ENCODE results near the gene KLK3. TPM values are rescaled to one million over a fixed set of nuclear protein-coding genes. Genes with fewer than 3 reads are reported as not detected.

Gene KLK3
- total and polyA plus RNA-seq, 8 donors: 46.9 to 134 TPM; not detected in 6

DNA sequence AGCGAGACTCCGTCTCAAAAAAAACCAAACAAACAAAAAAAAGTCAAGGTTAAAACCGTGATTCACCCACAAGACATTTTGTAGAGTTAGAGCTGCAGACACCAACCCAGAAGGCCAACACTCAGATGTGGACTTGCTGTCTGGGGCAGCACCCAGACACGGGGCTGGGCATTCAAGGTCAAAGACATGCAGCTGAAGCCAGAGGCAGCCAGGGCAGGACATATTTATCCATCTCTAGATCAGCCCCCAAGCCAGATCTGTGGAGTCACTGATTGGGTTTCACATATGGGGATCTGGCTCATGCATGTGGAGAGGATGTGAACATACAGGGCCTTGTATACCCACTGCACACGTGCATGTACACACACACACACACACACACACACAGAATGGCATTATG, 24.9 kb upstream of the KLK3 start:
- Histone ChIP-seq H3K9me3 (peaks cover 0 to 3% (median 0%) of the 10 kb centered on the region in 4 donors), H3K27me3 (peaks cover 4 to 93% (median 19%) of the 10 kb centered on the region in 3 donors), H3K4me1 (no peaks in the 10 kb centered on the region), H3K27ac (no peak overlapping the region), H3K4me3 (no peak overlapping the region), H3K36me3 (no peaks in the 10 kb centered on the region)
- WGBS, 5 donors: 64 to 72% (median 71%) methylated on average over 5 of the region's 5 CpGs
- intact Hi-C loops (cut with DNase I; ENCODE audit: low total_unique reads): no loop called here
- DNase-seq: no peak
- TF ChIP-seq POLR2A (IDR thresholded peaks at IDR 0.05): no peak
- TF ChIP-seq EP300 (IDR thresholded peaks at IDR 0.05): no peak

DNA sequence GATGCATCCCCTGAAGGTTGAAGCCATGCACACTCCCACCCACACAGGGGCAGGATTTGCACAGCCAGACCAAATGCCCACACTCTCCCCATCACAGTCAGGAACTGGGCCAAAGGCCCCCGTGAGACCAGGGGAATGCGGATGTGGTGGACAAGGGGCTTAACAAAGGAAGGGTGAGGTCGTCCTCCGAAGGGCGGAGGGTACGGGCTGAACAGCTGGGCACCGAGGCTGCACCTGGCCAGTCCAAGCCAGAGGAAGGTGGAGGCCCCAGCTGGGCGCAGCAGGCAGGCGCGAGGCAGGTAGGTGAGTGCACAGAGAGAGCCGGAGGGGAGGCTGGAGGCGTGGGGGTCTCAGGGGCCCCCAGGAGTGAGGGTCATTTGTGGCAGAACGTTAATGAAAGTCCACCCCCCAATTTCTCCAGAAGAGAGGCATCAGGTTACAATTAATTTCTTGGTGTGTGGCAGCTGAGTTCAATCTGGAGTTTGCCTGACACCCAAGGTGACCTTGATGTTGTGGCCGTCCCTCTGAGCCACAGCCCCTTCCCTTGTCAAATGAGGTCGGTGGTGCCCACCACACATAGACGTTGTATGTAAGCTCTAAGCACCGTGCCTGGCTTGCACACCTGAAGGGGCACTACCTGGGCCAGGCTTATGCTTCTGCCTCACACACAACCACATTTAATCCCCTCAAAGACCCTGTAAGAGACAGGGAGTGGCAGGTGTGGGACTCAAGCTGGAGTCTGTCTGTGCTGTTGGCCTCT, 24.3 kb upstream of the KLK3 start:
- WGBS, 5 donors: 29 to 35% (median 34%) methylated on average over 15 to 17 of the region's 17 CpGs
- Histone ChIP-seq H3K27ac (no peak overlapping the region), H3K9me3 (peaks cover 0 to 3% (median 0%) of the 10 kb centered on the region in 4 donors), H3K4me1 (peaks cover 3 to 6% (median 4%) of the 10 kb centered on the region in 4 donors), H3K4me3 (no peak overlapping the region), H3K27me3 (peaks cover 4 to 93% (median 21%) of the 10 kb centered on the region in 3 donors), H3K36me3 (no peaks in the 10 kb centered on the region)
- TF ChIP-seq POLR2A (IDR thresholded peaks at IDR 0.05) (no peak), POLR2AphosphoS5 (IDR thresholded peaks at IDR 0.05) (no peak), EP300 (IDR thresholded peaks at IDR 0.05) (no peak)
- TF ChIP-seq, protein P1, sequence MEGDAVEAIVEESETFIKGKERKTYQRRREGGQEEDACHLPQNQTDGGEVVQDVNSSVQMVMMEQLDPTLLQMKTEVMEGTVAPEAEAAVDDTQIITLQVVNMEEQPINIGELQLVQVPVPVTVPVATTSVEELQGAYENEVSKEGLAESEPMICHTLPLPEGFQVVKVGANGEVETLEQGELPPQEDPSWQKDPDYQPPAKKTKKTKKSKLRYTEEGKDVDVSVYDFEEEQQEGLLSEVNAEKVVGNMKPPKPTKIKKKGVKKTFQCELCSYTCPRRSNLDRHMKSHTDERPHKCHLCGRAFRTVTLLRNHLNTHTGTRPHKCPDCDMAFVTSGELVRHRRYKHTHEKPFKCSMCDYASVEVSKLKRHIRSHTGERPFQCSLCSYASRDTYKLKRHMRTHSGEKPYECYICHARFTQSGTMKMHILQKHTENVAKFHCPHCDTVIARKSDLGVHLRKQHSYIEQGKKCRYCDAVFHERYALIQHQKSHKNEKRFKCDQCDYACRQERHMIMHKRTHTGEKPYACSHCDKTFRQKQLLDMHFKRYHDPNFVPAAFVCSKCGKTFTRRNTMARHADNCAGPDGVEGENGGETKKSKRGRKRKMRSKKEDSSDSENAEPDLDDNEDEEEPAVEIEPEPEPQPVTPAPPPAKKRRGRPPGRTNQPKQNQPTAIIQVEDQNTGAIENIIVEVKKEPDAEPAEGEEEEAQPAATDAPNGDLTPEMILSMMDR (IDR thresholded peaks at IDR 0.05): no peak
- intact Hi-C loops (cut with DNase I; ENCODE audit: low total_unique reads): no loop called here
- DNase-seq: peak in 1 of 2 donors; percentile 68

DNA sequence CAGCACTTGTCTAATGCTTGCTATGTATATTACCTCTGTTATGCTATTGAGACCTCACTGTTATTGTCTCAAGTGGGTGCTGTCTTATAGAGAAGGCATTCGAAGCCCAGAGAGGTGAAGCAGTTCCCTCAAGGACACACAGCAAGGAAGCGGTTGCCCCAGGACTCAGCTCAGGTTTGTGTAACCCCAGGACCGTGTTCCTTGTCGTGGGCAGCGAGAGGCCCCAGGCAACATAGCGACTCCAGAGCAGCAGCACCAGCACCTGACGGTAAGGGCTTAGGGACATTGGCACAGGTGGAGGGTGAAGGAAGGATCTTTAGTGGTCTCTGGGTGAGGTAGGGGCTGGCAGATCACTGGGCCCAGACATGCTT, 23.7 kb upstream of the KLK3 start:
- Histone ChIP-seq H3K27ac (no peak overlapping the region), H3K27me3 (peaks cover 4 to 93% (median 27%) of the 10 kb centered on the region in 3 donors), H3K9me3 (peaks cover 0 to 3% (median 0%) of the 10 kb centered on the region in 4 donors), H3K36me3 (no peaks in the 10 kb centered on the region), H3K4me3 (no peak overlapping the region), H3K4me1 (peaks cover 7 to 12% (median 10%) of the 10 kb centered on the region in 4 donors)
- 75 to 84% (median 78%) methylated on average over 7 of the region's 7 CpGs for WGBS, 5 donors
- intact Hi-C loops (cut with DNase I; ENCODE audit: low total_unique reads): no loop called here
- no peak for DNase-seq
- TF ChIP-seq EP300 (IDR thresholded peaks at IDR 0.05) (no peak), POLR2AphosphoS5 (IDR thresholded peaks at IDR 0.05) (no peak), POLR2A (IDR thresholded peaks at IDR 0.05) (no peak)
- TF ChIP-seq, protein P1 (IDR thresholded peaks at IDR 0.05): no peak

DNA sequence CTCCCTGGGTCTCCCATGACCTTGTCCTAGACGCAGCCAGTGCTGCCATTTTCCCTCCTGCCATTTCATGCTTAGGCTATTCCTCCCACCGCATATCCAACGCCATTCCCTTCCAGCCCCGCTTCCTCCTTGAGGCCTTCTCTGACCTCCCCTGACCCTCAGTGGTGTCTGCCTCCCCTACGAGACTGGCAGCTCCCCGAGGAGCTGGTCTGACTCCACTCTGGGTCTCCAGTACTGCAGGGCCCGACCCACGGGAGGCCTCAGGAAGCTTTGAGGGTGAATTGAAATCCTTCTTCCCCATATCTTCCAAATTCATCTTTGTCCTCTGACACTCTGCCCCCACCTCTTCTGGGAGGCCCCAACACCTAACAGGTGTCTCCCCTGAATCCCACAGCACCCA, 22.0 kb upstream of the KLK3 start:
- no peak for DNase-seq
- 81 to 92% (median 86%) methylated on average over 8 of the region's 8 CpGs for WGBS, 5 donors
- intact Hi-C loops (cut with DNase I; ENCODE audit: low total_unique reads): no loop called here
- Histone ChIP-seq H3K27me3 (peaks cover 4 to 93% (median 28%) of the 10 kb centered on the region in 3 donors), H3K36me3 (no peaks in the 10 kb centered on the region), H3K4me1 (peaks cover 7 to 16% (median 14%) of the 10 kb centered on the region in 4 donors), H3K4me3 (no peak overlapping the region), H3K27ac (no peak overlapping the region), H3K9me3 (no peaks in the 10 kb centered on the region)
- no peak for TF ChIP-seq POLR2A (IDR thresholded peaks at IDR 0.05)
- TF ChIP-seq POLR2AphosphoS5 (IDR thresholded peaks at IDR 0.05): no peak
- TF ChIP-seq EP300 (IDR thresholded peaks at IDR 0.05): no peak
- TF ChIP-seq, protein P1 (IDR thresholded peaks at IDR 0.05): no peak
